MM.1S (cell line): ENCODE results near the gene PARD3.

Experiments
- CTCF ChIP-seq: fragments of 300-600 bp; sonication (generic); IDR thresholded peaks from 2 replicates; pipeline ENCODE4 v1.5.1; 2016; ENCODE audit warnings: antibody characterized with exemption, low read length, mixed read lengths
- EZH2 ChIP-seq: fragments of 300-600 bp; sonication (generic); optimal IDR thresholded peaks from 2 replicates; pipeline ENCODE3; 2017; ENCODE audit warnings: low read depth, mild to moderate bottlenecking, antibody characterized with exemption, low read length, mixed read lengths

GRCh38 chr10:34229917-34230316, 585.2 kb downstream of the PARD3 start:
- no peak for TF ChIP-seq CTCF
- no peak for TF ChIP-seq EZH2
